HG02870 (cell line): ENCODE measurements around the gene CDHR3.

Experiments
- ATAC-seq: cut with Tn5 transposase; IDR thresholded peaks from one replicate; pipeline ENCODE4 v1.9.1; 2021; ENCODE audit warnings: mild to moderate bottlenecking, moderate library complexity; ENCODE audit not compliant: unreplicated experiment

The CDHR3 gene

DNA sequence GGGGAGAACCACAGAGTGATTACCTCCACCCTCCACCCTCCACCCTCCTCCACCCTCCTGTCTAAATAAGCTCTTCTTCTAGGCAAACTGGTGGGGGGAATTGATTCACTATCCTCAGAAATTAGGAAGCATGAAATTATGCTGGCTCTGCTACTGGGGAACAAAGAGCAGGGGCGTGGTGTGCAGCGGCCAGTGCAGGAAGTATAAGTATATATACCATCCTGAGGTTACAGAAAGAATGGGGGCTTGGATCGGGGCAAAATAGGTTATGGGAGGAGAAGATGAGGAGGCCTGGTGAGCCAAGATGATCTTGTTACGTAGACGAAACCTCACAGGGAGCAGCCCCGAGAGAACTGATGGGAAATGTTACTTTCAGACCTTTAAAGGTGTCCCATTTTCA lies 100.0 kb downstream of the CDHR3 start:
- ATAC-seq = no peak

DNA sequence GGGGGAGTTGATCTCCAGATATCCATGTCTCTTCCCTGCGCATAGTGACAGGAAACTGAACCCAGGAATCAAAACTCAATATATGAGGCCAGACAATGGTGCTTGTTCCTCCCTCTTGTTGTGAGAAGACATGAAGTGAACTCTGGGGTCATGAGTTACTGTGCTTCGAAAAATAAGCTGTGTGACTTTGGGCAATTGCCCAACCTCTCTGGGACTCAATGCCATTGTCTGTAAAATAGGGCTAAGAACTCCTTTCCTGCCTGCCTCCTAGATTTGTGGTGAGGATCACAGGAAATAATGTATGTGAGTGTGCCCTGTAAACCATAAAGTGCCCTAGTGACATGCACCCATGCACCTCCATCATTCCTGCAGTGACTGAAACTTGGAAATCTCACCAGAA lies 100.6 kb downstream of the CDHR3 start:
- ATAC-seq = no peak

DNA sequence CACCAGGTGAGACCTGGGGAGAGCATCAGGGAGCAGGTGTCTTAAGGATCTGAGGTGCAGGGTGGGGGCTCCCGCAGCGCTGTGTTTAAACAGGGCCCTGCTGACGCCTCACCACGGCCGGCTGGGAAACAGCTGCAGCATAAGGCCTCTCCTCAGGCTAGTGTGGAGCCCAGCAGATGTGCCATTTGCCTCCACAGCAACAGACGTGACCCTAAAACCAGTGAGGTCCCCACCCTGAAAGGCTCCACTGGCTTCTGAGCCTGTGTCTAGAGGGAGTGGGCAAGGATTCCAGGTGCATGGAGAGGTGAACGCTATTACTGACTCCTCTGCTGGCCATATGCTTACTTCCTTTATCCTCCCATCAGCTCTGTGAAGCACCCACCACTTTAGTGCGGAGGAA lies 101.3 kb downstream of the CDHR3 start:
- ATAC-seq = no peak

DNA sequence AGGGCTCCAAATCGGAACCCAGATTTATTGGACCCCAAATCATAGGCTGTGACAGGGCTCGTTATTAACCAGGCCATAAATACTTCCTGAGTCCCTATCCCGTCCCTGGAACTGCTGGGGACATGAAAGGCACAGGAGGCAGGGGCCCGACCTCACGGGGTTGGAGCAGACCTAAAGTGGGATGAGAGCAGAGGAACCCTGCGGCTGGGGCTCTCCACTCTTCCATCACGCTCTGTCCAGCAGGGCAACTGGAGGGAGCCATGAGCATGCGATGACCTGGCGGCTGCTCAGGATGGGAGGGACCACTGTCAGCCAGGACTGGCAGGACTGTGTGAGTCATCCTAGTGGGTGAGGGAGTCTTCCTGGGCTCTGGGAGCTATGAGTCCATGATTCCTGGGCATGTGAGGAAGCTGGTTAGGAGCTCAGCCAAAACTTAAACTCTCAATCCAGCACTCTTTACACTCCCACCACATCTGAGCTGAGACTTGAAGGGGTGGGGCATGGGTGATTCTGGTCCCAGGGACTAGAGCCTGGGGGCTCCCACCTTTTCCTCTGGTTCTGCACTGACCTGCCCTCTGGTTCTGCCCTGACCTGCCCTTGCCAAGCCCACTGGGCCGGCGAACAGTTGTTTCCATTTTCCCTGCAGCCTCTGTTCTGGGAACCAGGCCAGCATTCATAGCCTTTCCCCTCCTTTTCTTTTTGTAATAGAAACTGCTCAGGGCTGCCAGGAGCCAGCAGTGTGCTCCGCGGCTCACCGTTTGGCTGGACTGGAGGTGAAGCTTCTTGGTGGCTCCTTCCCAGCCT lies 101.9 kb downstream of the CDHR3 start:
- ATAC-seq = no peak

DNA sequence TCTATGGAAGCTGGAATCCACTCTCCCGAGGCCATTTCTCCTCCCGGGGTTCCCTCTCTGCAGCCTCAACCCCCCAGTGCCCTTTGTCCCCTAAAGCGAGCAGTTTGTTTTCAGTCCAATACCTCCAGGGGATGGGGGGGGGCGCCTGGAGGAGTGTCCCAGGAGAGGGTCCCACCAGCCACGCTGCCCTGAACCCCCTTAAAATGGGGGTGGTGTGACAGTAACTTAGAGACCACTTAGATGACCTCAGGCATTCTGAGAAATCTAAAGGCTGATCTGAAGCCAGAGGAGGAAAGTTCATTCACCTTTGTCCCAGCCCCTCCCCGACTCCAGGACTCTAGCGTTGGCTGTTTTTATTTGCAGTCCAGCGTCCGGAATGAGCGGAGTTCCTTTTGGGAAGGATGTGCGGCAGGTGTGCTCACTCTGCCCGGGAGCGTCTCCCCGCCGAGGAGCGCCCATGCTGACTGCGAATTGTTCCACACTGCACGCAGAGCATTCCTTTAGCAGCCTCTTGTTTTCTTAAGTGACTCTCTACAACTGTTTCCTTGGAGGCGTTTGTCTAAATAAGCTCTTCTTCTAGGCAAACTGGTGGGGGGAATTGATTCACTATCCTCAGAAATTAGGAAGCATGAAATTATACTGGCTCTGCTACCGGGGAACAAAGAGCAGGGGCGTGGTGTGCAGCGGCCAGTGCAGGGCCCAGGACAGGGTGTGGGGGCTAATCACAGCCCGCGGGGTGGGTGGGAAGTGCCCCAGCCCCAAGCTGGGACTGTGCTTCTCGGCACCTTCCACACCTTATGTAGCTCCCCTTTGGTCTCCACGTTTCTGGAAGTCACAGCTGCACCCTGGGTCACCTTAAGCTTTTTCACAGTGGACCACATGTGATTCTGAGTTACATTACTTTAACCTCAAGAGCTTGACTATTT lies 102.8 kb downstream of the CDHR3 start:
- ATAC-seq = no peak

DNA sequence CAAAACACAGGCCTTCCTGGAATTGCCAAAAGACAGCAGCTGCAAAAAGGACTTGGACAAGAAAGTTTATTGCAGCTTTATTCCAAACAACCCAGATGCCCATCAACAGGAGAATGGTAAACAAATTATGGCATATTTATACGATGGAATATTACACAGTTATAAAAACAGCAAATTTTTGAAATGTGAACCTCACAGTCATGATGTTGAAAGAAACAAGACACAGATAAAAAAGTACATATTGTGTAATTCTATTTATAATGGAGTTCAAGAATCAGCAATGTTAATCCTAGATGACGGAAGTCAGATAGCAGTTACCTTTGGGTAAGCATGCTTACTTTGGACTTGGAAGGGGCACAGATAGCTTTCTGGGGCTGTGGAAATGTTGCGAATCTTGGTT lies 104.6 kb downstream of the CDHR3 start:
- no peak for ATAC-seq

DNA sequence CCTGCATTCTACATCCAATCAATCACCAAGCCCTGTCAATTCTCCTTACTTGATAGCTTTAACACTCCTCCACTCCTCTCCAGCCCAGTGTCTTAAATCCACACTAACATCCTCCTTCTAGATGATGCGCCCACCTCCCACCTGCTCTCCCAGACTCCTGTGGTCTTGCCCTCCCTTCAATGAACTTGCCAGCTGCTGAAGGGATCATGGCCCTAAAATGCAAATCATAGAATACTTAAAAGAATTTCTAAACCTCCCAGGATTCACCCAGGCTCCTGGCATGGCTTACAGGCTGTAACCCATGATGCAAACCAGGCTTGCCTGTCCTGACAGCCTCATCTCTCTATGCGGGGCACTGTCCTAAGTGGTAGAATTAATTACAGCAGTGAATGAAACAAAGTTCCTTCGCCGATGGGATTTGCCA lies 105.5 kb downstream of the CDHR3 start:
- ATAC-seq = no peak

DNA sequence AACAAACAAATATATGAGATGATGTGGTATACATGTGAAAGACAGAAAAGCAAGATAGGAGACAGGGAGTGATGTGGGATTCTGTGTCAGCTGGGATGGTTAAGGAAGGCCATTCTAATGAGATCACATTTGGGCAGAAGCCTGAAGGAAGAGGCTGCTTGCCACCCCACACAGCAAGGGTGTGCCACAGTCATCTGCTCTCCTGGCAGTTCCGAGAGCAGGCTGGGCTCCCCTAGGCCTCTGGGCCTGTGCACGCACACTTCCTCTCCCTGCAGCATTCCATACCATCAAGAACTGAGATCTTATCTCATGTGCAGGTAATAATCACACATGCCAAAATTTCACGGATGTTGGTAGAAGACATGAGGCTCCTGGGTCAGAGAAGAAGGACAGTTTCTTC lies 105.9 kb downstream of the CDHR3 start:
- ATAC-seq = no peak

DNA sequence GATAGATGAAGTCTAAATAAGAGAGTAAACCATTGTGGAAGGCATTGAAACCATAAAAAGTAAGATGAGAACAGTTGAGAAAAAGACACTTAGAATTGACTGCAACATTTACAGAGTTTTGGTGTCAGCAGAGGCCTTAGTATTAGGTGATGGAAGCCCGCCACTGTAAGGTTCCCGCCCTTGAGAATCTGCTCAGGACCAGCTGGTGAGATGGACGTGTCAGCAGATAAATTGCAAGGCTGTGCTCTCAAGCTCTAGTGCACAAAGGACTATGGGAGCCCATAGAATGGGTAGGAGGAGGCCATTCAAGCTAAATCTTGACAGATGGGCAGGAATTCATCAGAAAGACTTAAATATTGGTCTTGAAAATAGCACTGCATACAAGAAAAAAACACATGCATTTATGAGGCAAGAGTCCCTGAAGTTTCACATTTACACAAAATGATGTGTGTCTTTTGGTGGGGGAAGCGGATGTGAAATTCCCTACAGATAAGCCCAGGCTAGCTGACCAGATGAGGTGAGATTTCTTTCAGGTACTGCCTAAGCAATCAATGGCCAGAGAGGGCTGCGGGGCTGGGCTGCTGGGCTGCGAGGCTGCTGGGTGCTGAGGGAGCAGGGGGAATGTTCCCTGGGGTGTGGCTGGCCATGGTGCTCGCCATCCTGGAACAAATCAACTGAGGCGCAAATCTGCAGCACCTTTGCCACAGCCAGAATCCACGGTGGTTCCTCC lies 106.6 kb downstream of the CDHR3 start:
- no peak for ATAC-seq

DNA sequence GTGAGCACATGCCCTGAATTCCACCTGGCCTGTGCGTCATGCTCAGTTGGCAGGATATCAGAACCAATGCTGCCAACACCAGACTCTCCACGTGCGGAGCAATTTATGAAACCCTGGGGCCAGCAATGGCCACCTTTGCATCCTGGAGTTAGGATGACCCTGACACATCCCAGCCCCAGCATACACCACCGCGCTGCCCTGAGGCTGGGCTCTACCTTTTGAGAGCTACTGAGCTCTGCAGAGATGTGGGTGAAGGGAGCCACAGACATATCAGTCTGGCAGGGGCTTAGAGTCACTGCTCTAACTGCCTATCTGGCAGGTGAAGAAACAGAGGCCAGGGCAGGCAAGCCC lies 107.1 kb downstream of the CDHR3 start:
- no peak for ATAC-seq

DNA sequence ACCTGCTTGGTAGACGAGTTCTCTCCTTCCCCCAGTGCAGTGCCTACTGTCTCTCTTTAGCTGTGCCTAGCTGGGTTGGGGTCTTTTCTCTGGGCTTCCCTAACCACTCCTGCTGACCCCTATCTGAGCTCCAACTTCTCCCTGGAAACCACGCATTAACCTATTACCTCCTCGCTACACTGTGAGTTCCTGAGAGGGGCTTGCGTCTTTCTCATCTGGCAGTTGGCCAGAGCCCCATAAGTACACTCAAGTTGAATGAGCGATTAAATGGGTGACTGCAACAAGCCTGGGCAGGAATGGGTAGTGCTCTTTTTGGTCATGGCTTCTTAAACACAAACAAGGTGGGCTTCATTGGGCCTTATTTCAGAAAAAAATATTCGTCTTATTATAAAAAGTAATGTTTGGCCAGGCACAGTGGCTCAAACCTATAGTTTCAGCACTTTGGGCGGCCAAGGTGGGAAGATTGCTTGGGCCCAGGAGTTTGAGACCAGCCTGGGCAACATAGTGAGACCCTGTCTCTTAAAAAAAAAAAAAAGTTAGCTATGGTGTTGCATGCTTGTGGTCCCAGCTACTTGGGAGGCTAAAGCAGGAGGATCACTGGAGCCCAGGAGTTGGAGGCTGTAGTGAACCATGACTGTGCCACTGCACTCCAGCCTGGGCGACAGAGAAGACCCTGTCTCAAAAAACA lies 107.6 kb downstream of the CDHR3 start:
- no peak for ATAC-seq

DNA sequence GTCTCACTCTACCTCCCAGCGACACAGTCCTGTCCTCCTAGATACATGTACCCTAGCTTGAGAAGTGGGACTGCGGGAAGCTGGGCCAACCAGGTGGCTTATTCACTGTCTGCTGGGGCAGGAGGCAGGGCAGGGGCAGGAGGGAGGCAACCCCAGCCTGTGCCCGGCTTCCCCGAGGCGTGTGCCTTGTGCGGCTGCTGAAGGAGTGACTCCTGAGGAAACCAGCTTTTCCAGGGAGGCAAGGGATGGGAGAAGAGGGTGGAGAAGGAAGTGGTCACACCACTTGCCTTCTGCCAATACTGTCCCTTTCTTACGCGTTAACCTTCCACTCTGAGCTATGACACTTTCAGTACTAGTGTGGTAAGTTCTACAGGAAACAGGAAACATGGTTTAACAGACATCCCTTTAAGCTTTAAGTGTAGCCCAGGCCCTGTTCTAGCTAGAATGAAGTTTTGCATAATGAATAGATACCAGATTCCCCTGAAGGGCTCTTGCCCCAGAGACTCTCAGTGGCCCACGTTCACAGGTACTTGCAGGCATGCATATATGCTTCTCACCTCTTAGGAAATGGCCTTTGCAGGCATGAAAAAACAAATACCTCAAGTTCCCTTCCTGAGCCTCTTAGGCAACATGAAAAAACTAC lies 108.4 kb downstream of the CDHR3 start:
- peak; percentile 97 for ATAC-seq

DNA sequence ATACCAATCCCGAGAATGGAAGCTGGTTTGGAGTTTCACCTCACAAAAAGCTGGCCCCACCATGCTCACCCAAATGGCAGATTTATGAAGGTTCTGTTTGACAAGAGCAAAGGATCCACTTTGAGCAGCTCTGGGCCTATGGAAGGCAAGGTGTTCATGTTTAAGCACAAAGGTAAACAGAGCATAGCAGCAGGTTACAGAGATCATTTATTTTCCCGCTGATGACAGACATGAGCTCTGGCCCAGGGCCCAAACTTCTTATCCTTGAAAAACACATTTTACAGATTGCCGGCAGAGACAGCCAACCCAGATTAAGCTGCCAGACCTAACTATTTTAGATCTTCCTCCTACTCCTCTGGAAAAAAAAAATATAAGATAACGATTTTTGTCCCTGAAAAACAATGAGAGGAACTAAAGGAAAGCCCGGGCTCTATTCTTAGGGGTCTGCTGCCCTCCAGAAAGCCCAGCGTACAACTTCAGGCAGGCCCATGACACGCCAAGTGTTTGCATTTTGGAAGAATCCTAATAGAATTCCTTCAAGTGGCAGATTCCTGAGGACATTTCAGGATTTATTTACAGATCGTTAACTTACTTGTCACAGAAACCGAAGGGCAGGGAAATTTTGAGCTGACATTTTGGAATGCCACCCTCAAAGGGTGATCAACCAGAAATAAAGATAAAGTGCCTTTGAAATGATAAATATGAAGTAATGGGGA lies 109.1 kb downstream of the CDHR3 start:
- no peak for ATAC-seq

DNA sequence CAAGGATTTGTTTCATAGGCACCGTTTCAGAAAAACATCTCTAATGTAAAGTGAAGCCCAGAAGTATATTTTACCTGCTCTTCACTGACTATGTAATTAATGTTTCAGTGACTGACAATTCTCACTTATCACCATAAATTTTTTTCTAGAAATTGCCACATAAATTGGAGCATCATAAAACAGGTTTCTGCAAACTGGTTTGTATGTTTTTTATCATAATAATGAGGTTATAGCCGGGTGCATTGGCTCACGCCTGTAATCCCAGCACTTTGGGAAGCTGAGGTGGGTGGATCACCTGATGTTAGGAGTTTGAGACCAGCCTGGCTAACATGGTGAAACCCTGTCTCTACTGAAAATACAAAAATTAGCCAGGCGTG lies 109.6 kb downstream of the CDHR3 start:
- no peak for ATAC-seq

DNA sequence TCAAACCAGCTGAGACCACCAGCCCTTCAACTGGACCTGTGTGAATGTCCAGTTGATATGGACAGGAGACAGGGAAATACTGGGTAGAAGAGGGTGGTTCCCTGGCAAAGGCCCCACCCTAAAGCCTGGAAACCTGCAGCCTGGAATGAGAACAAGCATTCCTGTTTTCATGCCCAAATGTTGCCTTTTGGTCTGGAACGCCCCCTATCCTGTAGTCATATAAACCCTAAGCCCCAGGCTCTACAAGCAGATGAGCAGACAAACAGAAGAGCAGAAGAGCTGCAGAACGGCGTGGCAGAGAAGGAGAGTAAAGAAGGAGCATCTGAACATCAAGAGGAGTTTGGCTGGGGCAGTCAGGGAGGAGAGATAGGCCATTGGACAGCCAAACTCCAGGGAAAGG lies 110.6 kb downstream of the CDHR3 start:
- no peak for ATAC-seq

DNA sequence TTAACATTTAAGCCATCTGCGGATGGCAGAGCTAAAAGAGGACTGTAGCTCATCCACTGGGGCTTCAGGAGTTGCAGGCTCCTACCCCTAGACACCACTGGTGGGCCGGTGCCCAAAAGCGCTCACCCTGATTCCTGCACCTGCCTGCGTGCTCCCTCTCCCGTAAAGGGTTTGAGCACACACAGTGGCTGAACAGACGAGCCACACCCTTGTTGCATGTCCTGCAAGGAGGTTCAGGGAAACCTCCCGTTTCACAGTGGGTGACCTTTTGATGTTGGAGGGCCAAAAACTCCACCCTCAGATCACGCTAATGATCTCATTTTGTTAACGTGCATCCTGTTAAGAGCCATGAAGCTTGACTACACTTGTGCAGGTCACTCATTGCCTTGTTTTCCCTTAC lies 111.2 kb downstream of the CDHR3 start:
- ATAC-seq = no peak

DNA sequence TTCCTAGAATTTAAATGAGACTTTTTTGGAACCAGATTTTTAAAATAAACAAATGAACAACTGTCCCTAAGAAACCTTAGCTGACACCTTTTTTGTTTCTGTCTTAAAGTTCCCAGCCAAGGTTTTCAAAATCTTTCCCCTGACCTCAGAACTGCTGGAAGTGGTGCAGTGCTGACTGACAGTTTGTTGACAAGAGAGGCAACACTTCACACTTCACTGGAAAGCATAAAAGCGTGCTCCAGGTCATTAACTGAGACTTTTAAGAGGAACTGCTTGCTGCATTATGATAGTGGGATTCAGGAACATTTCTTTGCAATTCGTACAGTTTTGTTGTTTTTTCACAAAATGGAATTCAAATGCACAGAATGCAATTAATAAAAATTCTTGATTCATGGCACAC lies 112.9 kb downstream of the CDHR3 start:
- ATAC-seq = no peak

DNA sequence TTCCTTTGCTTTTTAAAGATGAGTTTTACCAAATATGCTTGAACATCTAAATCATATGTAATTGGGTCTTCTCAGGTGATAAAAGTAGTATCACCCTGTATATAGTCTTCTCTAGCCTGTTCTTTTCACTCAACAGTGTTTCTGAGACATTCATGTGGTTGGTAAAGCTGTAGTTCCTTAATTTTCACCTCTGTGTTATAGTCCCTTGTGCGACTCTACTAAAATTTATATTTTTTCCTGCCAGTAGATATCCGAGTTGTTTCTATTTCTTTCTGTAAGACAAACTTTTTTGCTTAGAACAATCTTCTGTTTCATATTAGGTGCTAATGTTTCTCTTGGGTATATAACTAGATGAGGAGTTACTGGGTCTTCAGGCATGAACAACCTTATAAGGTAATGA lies 113.5 kb downstream of the CDHR3 start:
- no peak for ATAC-seq

DNA sequence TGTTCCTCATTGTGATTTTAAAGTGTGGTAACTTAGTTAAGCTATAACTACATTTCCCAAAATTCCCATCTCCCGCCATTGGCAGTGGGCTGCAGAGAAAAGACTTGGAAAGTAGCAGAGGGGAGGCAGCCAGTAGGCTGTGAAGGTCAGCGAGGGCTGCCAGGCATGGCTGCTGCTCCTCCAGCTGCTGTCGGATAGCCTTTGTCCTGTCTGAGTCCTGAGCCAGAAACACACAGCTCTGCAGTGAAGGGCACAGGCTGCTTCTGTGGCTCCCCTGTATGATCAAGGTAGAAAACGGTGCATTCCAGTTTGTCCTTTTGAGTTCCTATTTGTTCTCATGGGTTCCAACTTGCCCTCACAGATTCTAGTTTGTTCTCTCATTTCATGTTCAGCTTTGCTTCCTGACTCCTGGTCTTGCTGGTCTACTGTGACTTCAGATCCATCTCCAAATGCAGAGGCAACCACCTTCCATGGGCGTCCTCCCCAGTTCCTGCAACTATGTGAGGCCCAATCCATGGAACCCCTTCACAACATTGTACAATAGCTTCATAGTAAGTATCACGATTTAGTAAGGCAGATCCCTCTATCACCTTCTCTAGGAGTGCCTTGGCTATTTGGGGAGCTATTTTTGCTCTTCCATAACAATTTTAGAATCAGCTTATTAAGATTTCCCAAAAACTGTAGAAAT lies 117.4 kb downstream of the CDHR3 start:
- no peak for ATAC-seq
